ENCODE measurements around the gene STON2. TPM values are rescaled to one million over a fixed set of nuclear protein-coding genes. Genes with fewer than 3 reads are reported as not detected.

Gene STON2
- total and polyA plus RNA-seq, 3 experiments from 2014 or later: 0.22 TPM; not detected in 2

Other genes starting within 250 kb of the STON2 start
- 10 to 100 TPM; 49.4 TPM for gene GTF2A1, start 179.4 kb downstream of the STON2 start, total RNA-seq
- 8.2 TPM for gene GTF2A1, start 179.4 kb downstream of the STON2 start, polyA plus RNA-seq
- gene SEL1L, start 133.5 kb upstream of the STON2 start, total RNA-seq: 10 to 100 TPM; 61.4 to 64.8 TPM
- gene SEL1L, start 133.5 kb upstream of the STON2 start, polyA plus RNA-seq: 21.7 TPM

Measured in CD8-positive, alpha-beta memory T cell (primary cell).